SK-N-SH (cell line): ENCODE measurements around the gene SLC25A38.

Experiments used
- CHD2 ChIP-seq: fragments of 150-350 bp; IDR thresholded peaks from 2 replicates; pipeline ENCODE4 v1.6.1; 2018; ENCODE audit warnings: low read length; ENCODE audit not compliant: partially characterized antibody
- EZH2phosphoT487 ChIP-seq: fragments of 200-600 bp; sonication (generic); IDR thresholded peaks from 2 replicates; pipeline ENCODE4 v1.6.1; 2017; ENCODE audit warnings: low read depth, mixed run types, mild to moderate bottlenecking, antibody characterized with exemption, moderate library complexity, borderline replicate concordance
- FOSL2 ChIP-seq: IDR thresholded peaks from 2 replicates; pipeline ENCODE4 v1.4.0; 2012; ENCODE audit warnings: low read depth, mild to moderate bottlenecking, moderate library complexity, borderline replicate concordance
- NFIC ChIP-seq: IDR thresholded peaks from 2 replicates; pipeline ENCODE4 v1.4.0; 2012; ENCODE audit warnings: borderline replicate concordance
- REST ChIP-seq: IDR thresholded peaks from 2 replicates; pipeline ENCODE4 v1.6.1; 2012; ENCODE audit warnings: mild to moderate bottlenecking, low read depth, low read length, moderate library complexity
- TCF12 ChIP-seq: IDR thresholded peaks from 2 replicates; pipeline ENCODE4 v1.4.0; 2012
- TF ChIP-seq, protein P1 (sequence below): fragments of 200-600 bp; sonication (generic); IDR thresholded peaks from 2 replicates; pipeline ENCODE4 v1.6.1; 2017; ENCODE audit warnings: antibody characterized with exemption, mild to moderate bottlenecking, moderate library complexity

DNA sequence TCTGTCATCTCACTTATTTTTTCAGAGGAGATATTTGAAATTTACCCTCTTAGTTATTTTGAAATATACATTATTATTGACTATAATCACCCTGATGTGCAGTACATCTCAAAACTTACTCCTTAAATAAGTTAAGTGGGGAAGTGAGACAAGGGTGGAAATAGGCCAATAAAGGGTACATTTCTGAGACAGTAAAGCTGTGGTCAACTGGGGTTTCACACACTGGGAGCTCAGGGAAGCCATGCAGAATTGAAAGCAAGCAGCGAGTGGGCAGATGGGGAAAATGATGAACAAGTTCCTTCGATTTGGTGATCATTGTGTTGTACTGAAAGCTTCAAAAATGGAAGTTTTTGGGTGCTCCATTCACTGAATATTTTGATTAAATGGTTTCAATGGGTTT lies 62.8 kb downstream of the SLC25A38 start:
- TF ChIP-seq EZH2phosphoT487 (no peak), CHD2 (no peak), FOSL2 (no peak), TCF12 (no peak), NFIC (no peak), REST (no peak)
- TF ChIP-seq, protein P1, sequence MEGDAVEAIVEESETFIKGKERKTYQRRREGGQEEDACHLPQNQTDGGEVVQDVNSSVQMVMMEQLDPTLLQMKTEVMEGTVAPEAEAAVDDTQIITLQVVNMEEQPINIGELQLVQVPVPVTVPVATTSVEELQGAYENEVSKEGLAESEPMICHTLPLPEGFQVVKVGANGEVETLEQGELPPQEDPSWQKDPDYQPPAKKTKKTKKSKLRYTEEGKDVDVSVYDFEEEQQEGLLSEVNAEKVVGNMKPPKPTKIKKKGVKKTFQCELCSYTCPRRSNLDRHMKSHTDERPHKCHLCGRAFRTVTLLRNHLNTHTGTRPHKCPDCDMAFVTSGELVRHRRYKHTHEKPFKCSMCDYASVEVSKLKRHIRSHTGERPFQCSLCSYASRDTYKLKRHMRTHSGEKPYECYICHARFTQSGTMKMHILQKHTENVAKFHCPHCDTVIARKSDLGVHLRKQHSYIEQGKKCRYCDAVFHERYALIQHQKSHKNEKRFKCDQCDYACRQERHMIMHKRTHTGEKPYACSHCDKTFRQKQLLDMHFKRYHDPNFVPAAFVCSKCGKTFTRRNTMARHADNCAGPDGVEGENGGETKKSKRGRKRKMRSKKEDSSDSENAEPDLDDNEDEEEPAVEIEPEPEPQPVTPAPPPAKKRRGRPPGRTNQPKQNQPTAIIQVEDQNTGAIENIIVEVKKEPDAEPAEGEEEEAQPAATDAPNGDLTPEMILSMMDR, result no peak
